ENCODE data around the gene SLC25A24.
"Not testable (repeated sequence)": the region's sequence is repeated elsewhere in the genome, so short reads cannot be mapped to it uniquely, and the experiment has no call there.

Gene SLC25A24

GRCh38 chr1:108133148-108133547 lies 67.0 kb downstream of the SLC25A24 start:
- DNase-seq (ENCODE audit: low read depth): not testable (repeated sequence)

GRCh38 chr1:108132367-108132766 lies 67.8 kb downstream of the SLC25A24 start:
- DNase-seq (ENCODE audit: low read depth): not testable (repeated sequence)

- not testable (repeated sequence) for DNase-seq (ENCODE audit: low read depth)
Measured at GRCh38 chr1:108131281-108131680, 68.9 kb downstream of the SLC25A24 start.

GRCh38 chr1:108130794-108131193 lies 69.3 kb downstream of the SLC25A24 start:
- DNase-seq (ENCODE audit: low read depth): no peak

- DNase-seq (ENCODE audit: low read depth): no peak
Measured at GRCh38 chr1:108129999-108130398, 70.1 kb downstream of the SLC25A24 start.

- DNase-seq (ENCODE audit: low read depth): peak; percentile 23
Measured at GRCh38 chr1:108125312-108126138, 74.6 kb downstream of the SLC25A24 start.

- DNase-seq (ENCODE audit: low read depth): no peak
Measured at GRCh38 chr1:108124622-108125311, 75.4 kb downstream of the SLC25A24 start.

GRCh38 chr1:108124023-108124422 lies 76.1 kb downstream of the SLC25A24 start:
- DNase-seq (ENCODE audit: low read depth): no peak

GRCh38 chr1:108121358-108122143 lies 78.6 kb downstream of the SLC25A24 start:
- no peak for DNase-seq (ENCODE audit: low read depth)

GRCh38 chr1:108120163-108120562 lies 80.0 kb downstream of the SLC25A24 start:
- DNase-seq (ENCODE audit: low read depth): no peak

GRCh38 chr1:108119500-108119899 lies 80.6 kb downstream of the SLC25A24 start:
- DNase-seq (ENCODE audit: low read depth): no peak

- no peak for DNase-seq (ENCODE audit: low read depth)
Measured at GRCh38 chr1:108117945-108118902, 81.9 kb downstream of the SLC25A24 start.

GRCh38 chr1:108117237-108117636 lies 82.9 kb downstream of the SLC25A24 start:
- DNase-seq (ENCODE audit: low read depth): no peak

- DNase-seq (ENCODE audit: low read depth): no peak
Measured at GRCh38 chr1:108114033-108114599, 86.0 kb downstream of the SLC25A24 start.

GRCh38 chr1:108113496-108113895 lies 86.6 kb downstream of the SLC25A24 start:
- no peak for DNase-seq (ENCODE audit: low read depth)

- no peak for DNase-seq (ENCODE audit: low read depth)
Measured at GRCh38 chr1:108109295-108109973, 90.7 kb downstream of the SLC25A24 start.

GRCh38 chr1:108108119-108108518 lies 92.0 kb downstream of the SLC25A24 start:
- DNase-seq (ENCODE audit: low read depth): no peak

GRCh38 chr1:108107658-108108057 lies 92.5 kb downstream of the SLC25A24 start:
- no peak for DNase-seq (ENCODE audit: low read depth)

- DNase-seq (ENCODE audit: low read depth): no peak
Measured at GRCh38 chr1:108106775-108107174, 93.4 kb downstream of the SLC25A24 start.

- DNase-seq (ENCODE audit: low read depth): no peak
Measured at GRCh38 chr1:108100148-108100547, 100.0 kb downstream of the SLC25A24 start.
